HUES6 (cell line): Measurements from ENCODE around the gene PADI3.

Experiments
- H3K27ac ChIP-seq: 2 replicates; pipeline ENCODE4 v1.7.0; 2013; ENCODE audit warnings: low read depth, mild to moderate bottlenecking, low read length, inconsistent platforms
- H3K27me3 ChIP-seq: 2 replicates; pipeline ENCODE4 v1.6.1; 2013; ENCODE audit warnings: low read length; ENCODE audit not compliant: control insufficient read depth, insufficient read depth
- H3K36me3 ChIP-seq: 2 replicates; pipeline ENCODE4 v1.6.1; 2013; ENCODE audit warnings: low read length; ENCODE audit not compliant: control insufficient read depth, insufficient read depth
- H3K4me1 ChIP-seq: 2 replicates; pipeline ENCODE4 v1.6.1; 2013; ENCODE audit warnings: low read length; ENCODE audit not compliant: control insufficient read depth, insufficient read depth
- H3K4me3 ChIP-seq: 2 replicates; pipeline ENCODE4 v1.5.1; 2013; ENCODE audit warnings: low read depth, low read length
- H3K9ac ChIP-seq: one replicate; pipeline ENCODE4 v1.6.1; 2013; ENCODE audit warnings: mild to moderate bottlenecking, low read length
- H3K9me3 ChIP-seq: 2 replicates; pipeline ENCODE4 v1.6.1; 2013; ENCODE audit warnings: low read depth, low read length; ENCODE audit not compliant: control insufficient read depth, insufficient read depth

Gene PADI3

GRCh38 chr1:17289721-17290120 is 40.8 kb downstream of the PADI3 start:
- H3K4me1 ChIP-seq: peaks cover 3% of the 10 kb centered on the region; the same call in 1 of the 2 replicates
- no peak overlapping the region for H3K4me3 ChIP-seq
- H3K27me3 ChIP-seq: no peaks in the 10 kb centered on the region
- no peaks in the 10 kb centered on the region for H3K9me3 ChIP-seq
- H3K9ac ChIP-seq: no peak overlapping the region
- no peaks in the 10 kb centered on the region for H3K36me3 ChIP-seq
- no peak overlapping the region for H3K27ac ChIP-seq

GRCh38 chr1:17290553-17290952 is 41.7 kb downstream of the PADI3 start:
- Histone ChIP-seq H3K9me3 (no peaks in the 10 kb centered on the region), H3K4me3 (no peak overlapping the region), H3K4me1 (peaks cover 3% of the 10 kb centered on the region; the same call in 1 of the 2 replicates), H3K36me3 (no peaks in the 10 kb centered on the region), H3K27me3 (no peaks in the 10 kb centered on the region), H3K9ac (no peak overlapping the region), H3K27ac (no peak overlapping the region)

GRCh38 chr1:17292299-17293160 is 43.6 kb downstream of the PADI3 start:
- Histone ChIP-seq H3K27ac (no peak overlapping the region), H3K9ac (no peak overlapping the region), H3K36me3 (no peaks in the 10 kb centered on the region), H3K4me3 (no peak overlapping the region), H3K27me3 (no peaks in the 10 kb centered on the region), H3K9me3 (no peaks in the 10 kb centered on the region), H3K4me1 (no peaks in the 10 kb centered on the region)

GRCh38 chr1:17293681-17294425 is 45.0 kb downstream of the PADI3 start:
- Histone ChIP-seq H3K4me1 (no peaks in the 10 kb centered on the region), H3K27me3 (no peaks in the 10 kb centered on the region), H3K9me3 (0 out of 2 replicates have a peak, but pooled peaks cover under 1% of the 10 kb centered on the region), H3K27ac (no peak overlapping the region), H3K36me3 (no peaks in the 10 kb centered on the region), H3K4me3 (no peak overlapping the region), H3K9ac (no peak overlapping the region)

GRCh38 chr1:17295292-17295691 is 46.4 kb downstream of the PADI3 start:
- H3K27ac ChIP-seq: no peak overlapping the region
- no peaks in the 10 kb centered on the region for H3K4me1 ChIP-seq
- no peak overlapping the region for H3K4me3 ChIP-seq

GRCh38 chr1:17296086-17296485 is 47.2 kb downstream of the PADI3 start:
- Histone ChIP-seq H3K36me3 (no peaks in the 10 kb centered on the region), H3K4me3 (no peak overlapping the region), H3K4me1 (no peaks in the 10 kb centered on the region), H3K9me3 (peaks cover 10% of the 10 kb centered on the region), H3K9ac (no peak overlapping the region), H3K27me3 (no peaks in the 10 kb centered on the region), H3K27ac (no peak overlapping the region)

More at GRCh38 chr1:17295292-17295691, 46.4 kb downstream of the PADI3 start:
- no peaks in the 10 kb centered on the region for H3K27me3 ChIP-seq
- H3K36me3 ChIP-seq: no peaks in the 10 kb centered on the region
- no peak overlapping the region for H3K9ac ChIP-seq
- peaks cover 6% of the 10 kb centered on the region; the same call in 1 of the 2 replicates for H3K9me3 ChIP-seq

GRCh38 chr1:17297991-17298390 is 49.1 kb downstream of the PADI3 start:
- Histone ChIP-seq H3K36me3 (no peaks in the 10 kb centered on the region), H3K4me3 (no peak overlapping the region), H3K27ac (no peak overlapping the region), H3K27me3 (no peaks in the 10 kb centered on the region), H3K4me1 (no peaks in the 10 kb centered on the region), H3K9ac (no peak overlapping the region), H3K9me3 (peaks cover 27% of the 10 kb centered on the region)

GRCh38 chr1:17301767-17302166 is 52.9 kb downstream of the PADI3 start:
- Histone ChIP-seq H3K27me3 (no peaks in the 10 kb centered on the region), H3K9ac (no peak overlapping the region), H3K4me3 (no peak overlapping the region), H3K9me3 (peaks cover 32% of the 10 kb centered on the region), H3K4me1 (peaks cover 19% of the 10 kb centered on the region), H3K36me3 (no peaks in the 10 kb centered on the region), H3K27ac (no peak overlapping the region)

- no peak overlapping the region for H3K9ac ChIP-seq
- peaks cover 29% of the 10 kb centered on the region for H3K4me1 ChIP-seq
- no peaks in the 10 kb centered on the region for H3K27me3 ChIP-seq
- H3K36me3 ChIP-seq: no peaks in the 10 kb centered on the region
- peaks cover 28% of the 10 kb centered on the region for H3K9me3 ChIP-seq
- no peak overlapping the region for H3K4me3 ChIP-seq
- H3K27ac ChIP-seq: no peak overlapping the region
These were observed 55.4 kb downstream of the PADI3 start for GRCh38 chr1:17304151-17304825.

- Histone ChIP-seq H3K9ac (no peak overlapping the region), H3K27ac (no peak overlapping the region), H3K4me3 (no peak overlapping the region), H3K36me3 (no peaks in the 10 kb centered on the region), H3K9me3 (peaks cover 26% of the 10 kb centered on the region), H3K27me3 (no peaks in the 10 kb centered on the region), H3K4me1 (peaks cover 34% of the 10 kb centered on the region)
These were observed 55.9 kb downstream of the PADI3 start for GRCh38 chr1:17304826-17305175.
